Loucy (cell line): Measurements from ENCODE around the gene PDILT.

ENCODE experiments used
- H2AFZ ChIP-seq: fragments of 200-600 bp; sonication (generic); 2 replicates; pipeline ENCODE4 v1.6.0; 2016; ENCODE audit warnings: antibody characterized with exemption, mild to moderate bottlenecking, low read length, moderate library complexity
- H3F3A ChIP-seq: fragments of 200-600 bp; 2 replicates; pipeline ENCODE4 v1.6.0; 2016; ENCODE audit warnings: antibody characterized with exemption, low read depth, mild to moderate bottlenecking
- H3K27me3 ChIP-seq: fragments of 200-600 bp; sonication (generic); 2 replicates; pipeline ENCODE4 v1.6.1; 2014; ENCODE audit warnings: low read length, mild to moderate bottlenecking; ENCODE audit not compliant: insufficient read depth, poor library complexity, severe bottlenecking
- H3K36me3 ChIP-seq: fragments of 200-600 bp; sonication (generic); 2 replicates; pipeline ENCODE4 v1.6.1; 2016; ENCODE audit warnings: low read length; ENCODE audit not compliant: insufficient read depth
- H3K4me1 ChIP-seq: fragments of 200-600 bp; sonication (generic); 2 replicates; pipeline ENCODE4 v1.5.1; 2014; ENCODE audit warnings: low read length, mild to moderate bottlenecking; ENCODE audit not compliant: insufficient read depth, poor library complexity, severe bottlenecking
- H3K4me2 ChIP-seq: fragments of 200-600 bp; sonication (generic); 2 replicates; pipeline ENCODE4 v1.6.0; 2014; ENCODE audit warnings: antibody characterized with exemption, low read length, low read depth, mild to moderate bottlenecking; ENCODE audit not compliant: poor library complexity, severe bottlenecking
- H3K4me3 ChIP-seq: fragments of 200-600 bp; sonication (generic); 2 replicates; pipeline ENCODE4 v1.5.1; 2014; ENCODE audit warnings: low read length, mild to moderate bottlenecking, mixed read lengths; ENCODE audit not compliant: poor library complexity, severe bottlenecking
- H3K79me2 ChIP-seq: fragments of 200-600 bp; sonication (generic); 2 replicates; pipeline ENCODE4 v1.6.1; 2014; ENCODE audit warnings: low read length; ENCODE audit not compliant: insufficient read depth
- H3K9ac ChIP-seq: fragments of 200-600 bp; sonication (generic); 2 replicates; pipeline ENCODE4 v1.6.0; 2014; ENCODE audit warnings: mild to moderate bottlenecking, low read depth, low read length, moderate library complexity; ENCODE audit not compliant: poor library complexity, severe bottlenecking
- H3K9me2 ChIP-seq: fragments of 200-600 bp; sonication (generic); replicated peaks from 2 replicates; pipeline ENCODE4 v1.6.1; 2016; ENCODE audit warnings: low read depth, low read length, mixed read lengths
- H3K9me3 ChIP-seq: fragments of 200-600 bp; sonication (generic); 2 replicates; pipeline ENCODE4 v1.6.1; 2014; ENCODE audit warnings: mild to moderate bottlenecking, antibody characterized with exemption, low read length, low read depth; ENCODE audit not compliant: insufficient read depth
- H4K20me1 ChIP-seq: fragments of 200-600 bp; sonication (generic); 2 replicates; pipeline ENCODE4 v1.6.0; 2014; ENCODE audit warnings: antibody characterized with exemption, low read length, mild to moderate bottlenecking; ENCODE audit not compliant: insufficient read depth, poor library complexity, severe bottlenecking
- CTCF ChIP-seq: fragments of 200-600 bp; sonication (generic); conservative IDR thresholded peaks from 2 replicates; pipeline ENCODE4 v1.5.1; 2014; ENCODE audit warnings: mild to moderate bottlenecking, antibody characterized with exemption, low read length
- EZH2phosphoT487 ChIP-seq: fragments of 200-600 bp; IDR thresholded peaks from 2 replicates; pipeline ENCODE4 v1.6.1; 2018; ENCODE audit warnings: antibody characterized with exemption, mild to moderate bottlenecking, moderate library complexity, borderline replicate concordance

Gene PDILT

GRCh38 chr16:20325005-20325404 is 79.5 kb downstream of the PDILT start:
- no peaks in the 10 kb centered on the region for H3K27me3 ChIP-seq
- H3F3A ChIP-seq, result no peaks in the 10 kb centered on the region
- H3K4me1 ChIP-seq, result no peaks in the 10 kb centered on the region
- H2AFZ ChIP-seq, result no peak overlapping the region
- TF ChIP-seq EZH2phosphoT487 (no peak), CTCF (no peak)
- no peak overlapping the region for H3K4me2 ChIP-seq
- no peaks in the 10 kb centered on the region for H4K20me1 ChIP-seq
- H3K4me3 ChIP-seq, result no peak overlapping the region
- no peaks in the 10 kb centered on the region for H3K9me2 ChIP-seq
- no peaks in the 10 kb centered on the region for H3K36me3 ChIP-seq
- no peaks in the 10 kb centered on the region for H3K79me2 ChIP-seq
- no peaks in the 10 kb centered on the region; the same call in 1 of the 2 replicates for H3K9me3 ChIP-seq
- no peak overlapping the region for H3K9ac ChIP-seq

GRCh38 chr16:20323591-20324117 is 80.9 kb downstream of the PDILT start:
- H3K4me1 ChIP-seq, result no peaks in the 10 kb centered on the region
- no peaks in the 10 kb centered on the region for H3K27me3 ChIP-seq
- no peaks in the 10 kb centered on the region for H3K79me2 ChIP-seq
- H3K9me2 ChIP-seq, result no peaks in the 10 kb centered on the region
- no peaks in the 10 kb centered on the region for H3F3A ChIP-seq
- no peaks in the 10 kb centered on the region; the same call in 1 of the 2 replicates for H3K9me3 ChIP-seq
- H3K4me2 ChIP-seq, result no peak overlapping the region
- no peak overlapping the region for H3K4me3 ChIP-seq
- H3K9ac ChIP-seq, result no peak overlapping the region
- TF ChIP-seq CTCF, result no peak
- TF ChIP-seq EZH2phosphoT487, result no peak
- H4K20me1 ChIP-seq, result no peaks in the 10 kb centered on the region
- H2AFZ ChIP-seq, result no peak overlapping the region
- no peaks in the 10 kb centered on the region for H3K36me3 ChIP-seq

- H3K4me2 ChIP-seq, result no peak overlapping the region
- no peaks in the 10 kb centered on the region for H4K20me1 ChIP-seq
- H3K79me2 ChIP-seq, result no peaks in the 10 kb centered on the region
- H3K27me3 ChIP-seq, result no peaks in the 10 kb centered on the region
- no peak overlapping the region for H3K9ac ChIP-seq
- TF ChIP-seq CTCF (no peak), EZH2phosphoT487 (no peak)
- no peaks in the 10 kb centered on the region for H3K4me1 ChIP-seq
- no peak overlapping the region for H3K4me3 ChIP-seq
- no peak overlapping the region for H2AFZ ChIP-seq
- no peaks in the 10 kb centered on the region; the same call in 1 of the 2 replicates for H3K9me3 ChIP-seq
- H3K9me2 ChIP-seq, result no peaks in the 10 kb centered on the region
- H3K36me3 ChIP-seq, result no peaks in the 10 kb centered on the region
- no peaks in the 10 kb centered on the region for H3F3A ChIP-seq
These were observed 81.8 kb downstream of the PDILT start for GRCh38 chr16:20322696-20323095.
